Adipocyte (in vitro differentiated cells): ENCODE measurements around the gene TNN.

Source experiments
- DNase-seq: peaks from one replicate; pipeline ENCODE4 v3.0.0-alpha.2; 2015; ENCODE audit warnings: low read depth
- H3K27me3 ChIP-seq: replicated peaks from 2 replicates; pipeline ENCODE4 v1.7.0; 2013; ENCODE audit warnings: mild to moderate bottlenecking, low read length, moderate library complexity; ENCODE audit not compliant: control insufficient read depth, insufficient read depth
- H3K36me3 ChIP-seq: 2 replicates; pipeline ENCODE4 v1.7.0; 2013; ENCODE audit warnings: low read length, mild to moderate bottlenecking, moderate library complexity; ENCODE audit not compliant: control insufficient read depth, insufficient read depth, severe bottlenecking
- H3K4me1 ChIP-seq: 2 replicates; pipeline ENCODE4 v1.7.0; 2013; ENCODE audit warnings: mild to moderate bottlenecking, low read length, moderate library complexity; ENCODE audit not compliant: control insufficient read depth, insufficient read depth
- H3K4me3 ChIP-seq: 2 replicates; pipeline ENCODE4 v1.7.0; 2013; ENCODE audit warnings: mild to moderate bottlenecking, low read length, moderate library complexity
- H3K9ac ChIP-seq: 2 replicates; pipeline ENCODE4 v1.7.0; 2013; ENCODE audit warnings: mild to moderate bottlenecking, low read length, moderate library complexity
- H3K9me3 ChIP-seq: 2 replicates; pipeline ENCODE4 v1.7.0; 2013; ENCODE audit warnings: mild to moderate bottlenecking, low read length, moderate library complexity; ENCODE audit not compliant: control insufficient read depth

The TNN gene

GRCh38 chr1:175179837-175180590 lies 112.4 kb downstream of the TNN start:
- H3K36me3 ChIP-seq = peaks cover 8% of the 10 kb centered on the region
- H3K27me3 ChIP-seq = peaks cover 10% of the 10 kb centered on the region
- no peak overlapping the region for H3K4me3 ChIP-seq
- H3K9ac ChIP-seq = no peak overlapping the region
- H3K9me3 ChIP-seq = no peaks in the 10 kb centered on the region
- no peak for DNase-seq
- no peaks in the 10 kb centered on the region for H3K4me1 ChIP-seq

- Histone ChIP-seq H3K36me3 (peaks cover 3% of the 10 kb centered on the region), H3K4me1 (no peaks in the 10 kb centered on the region), H3K9ac (no peak overlapping the region), H3K4me3 (no peak overlapping the region), H3K9me3 (no peaks in the 10 kb centered on the region), H3K27me3 (peaks cover 10% of the 10 kb centered on the region)
- no peak for DNase-seq
Observed at GRCh38 chr1:175182201-175182746, 114.6 kb downstream of the TNN start.

- no peak for DNase-seq
- no peak overlapping the region for H3K4me3 ChIP-seq
- no peaks in the 10 kb centered on the region for H3K36me3 ChIP-seq
- H3K9me3 ChIP-seq = no peaks in the 10 kb centered on the region
- H3K27me3 ChIP-seq = peaks cover 10% of the 10 kb centered on the region
- H3K9ac ChIP-seq = no peak overlapping the region
- H3K4me1 ChIP-seq = no peaks in the 10 kb centered on the region
Observed at GRCh38 chr1:175183586-175183985, 116.0 kb downstream of the TNN start.

- peaks cover 19% of the 10 kb centered on the region for H3K27me3 ChIP-seq
- no peaks in the 10 kb centered on the region for H3K36me3 ChIP-seq
- H3K9ac ChIP-seq = peak overlapping the region; percentile 27
- no peaks in the 10 kb centered on the region for H3K9me3 ChIP-seq
- H3K4me3 ChIP-seq = no peak overlapping the region
- no peak for DNase-seq
- no peaks in the 10 kb centered on the region for H3K4me1 ChIP-seq
Observed at GRCh38 chr1:175185903-175186302, 118.3 kb downstream of the TNN start.

- H3K36me3 ChIP-seq = no peaks in the 10 kb centered on the region
Observed at GRCh38 chr1:175186433-175187160, 119.0 kb downstream of the TNN start.

GRCh38 chr1:175188936-175189335 lies 121.3 kb downstream of the TNN start:
- Histone ChIP-seq H3K4me1 (peaks cover 15% of the 10 kb centered on the region), H3K9me3 (no peaks in the 10 kb centered on the region), H3K27me3 (peaks cover 19% of the 10 kb centered on the region), H3K9ac (no peak overlapping the region), H3K36me3 (no peaks in the 10 kb centered on the region), H3K4me3 (no peak overlapping the region)
- DNase-seq = no peak

More at GRCh38 chr1:175186433-175187160, 119.0 kb downstream of the TNN start:
- no peak for DNase-seq
- H3K27me3 ChIP-seq = peaks cover 19% of the 10 kb centered on the region
- H3K4me3 ChIP-seq = no peak overlapping the region
- H3K9ac ChIP-seq = peak overlapping the region; percentile 27
- no peaks in the 10 kb centered on the region for H3K9me3 ChIP-seq
- peaks cover 2% of the 10 kb centered on the region for H3K4me1 ChIP-seq

- no peaks in the 10 kb centered on the region for H3K36me3 ChIP-seq
- H3K9ac ChIP-seq = peak overlapping the region; percentile 72
- H3K4me1 ChIP-seq = peaks cover 15% of the 10 kb centered on the region
- peaks cover 19% of the 10 kb centered on the region for H3K27me3 ChIP-seq
- H3K9me3 ChIP-seq = no peaks in the 10 kb centered on the region
- DNase-seq = peak; percentile 38
- H3K4me3 ChIP-seq = peak overlapping the region; percentile 83
Observed at GRCh38 chr1:175191659-175192058, 124.0 kb downstream of the TNN start.

GRCh38 chr1:175192111-175192629 lies 124.5 kb downstream of the TNN start:
- peaks cover 19% of the 10 kb centered on the region for H3K27me3 ChIP-seq
- H3K4me1 ChIP-seq = peaks cover 15% of the 10 kb centered on the region
- peak overlapping the region; percentile 83 for H3K4me3 ChIP-seq
- peak; percentile 50 for DNase-seq
- H3K36me3 ChIP-seq = no peaks in the 10 kb centered on the region
- H3K9me3 ChIP-seq = no peaks in the 10 kb centered on the region
- H3K9ac ChIP-seq = peak overlapping the region; percentile 72

GRCh38 chr1:175192630-175193526 lies 125.2 kb downstream of the TNN start, which contains the start of gene KIAA0040:
Gene KIAA0040 (minus strand): TSS chr1:175192776. CDS start chr1:175161013, 31,763 bp downstream.
- peaks cover 15% of the 10 kb centered on the region for H3K4me1 ChIP-seq
- peak; percentile 57 for DNase-seq
- H3K9ac ChIP-seq = peak within 1 kb of the TSS; percentile 72
- no peaks in the 10 kb centered on the region for H3K9me3 ChIP-seq
- peaks cover 19% of the 10 kb centered on the region for H3K27me3 ChIP-seq
- H3K4me3 ChIP-seq = peak within 1 kb of the TSS; percentile 83
- no peaks in the 10 kb centered on the region for H3K36me3 ChIP-seq

GRCh38 chr1:175193527-175193910 lies 125.9 kb downstream of the TNN start:
- Histone ChIP-seq H3K9me3 (no peaks in the 10 kb centered on the region), H3K9ac (no peak overlapping the region), H3K36me3 (no peaks in the 10 kb centered on the region), H3K4me3 (peak overlapping the region; percentile 83), H3K4me1 (peaks cover 15% of the 10 kb centered on the region), H3K27me3 (peaks cover 19% of the 10 kb centered on the region)
- no peak for DNase-seq
